PC-9 (cell line): Measurements from ENCODE around the gene DYNLT2. TPM values are rescaled to one million over a fixed set of nuclear protein-coding genes. Genes with fewer than 3 reads are reported as not detected.

Experiments
- BruUV-seq: library from RNA; stranded (reverse); fragments of 400-500 nt; replicated peaks from 2 replicates; lab custom pipeline; 2021; lab: Mats Ljungman, UMichigan
- CTCF ChIA-PET: fragments of 300-600 bp; sonication (Branson Sonifier 250); formaldehyde crosslinking; loops from one replicate; lab custom pipeline; 2022; ENCODE audit warnings: antibody characterized with exemption; lab: Charles Lee
- POLR2A ChIA-PET: fragments of 300-600 bp; sonication (Branson Sonifier 250); formaldehyde crosslinking; loops from one replicate; lab custom pipeline; 2022; ENCODE audit warnings: antibody characterized with exemption; ENCODE audit not compliant: unreplicated experiment; lab: Charles Lee
- DNase-seq, 2 experiments: peaks; one replicate each; pipeline versions ENCODE4 v3.0.0 to v3.0.0-alpha.2; 2015 to 2022; ENCODE audit warnings: mixed read lengths in 1 of 2
- H2AFZ ChIP-seq: fragments of 200-600 bp; sonication (generic); 2 replicates; pipeline ENCODE4 v1.8.1; 2017; ENCODE audit warnings: antibody characterized with exemption
- H3F3A ChIP-seq: fragments of 200-600 bp; sonication (generic); 2 replicates; pipeline ENCODE4 v1.8.1; 2017; ENCODE audit warnings: antibody characterized with exemption, mild to moderate bottlenecking, low read depth; ENCODE audit not compliant: insufficient read depth
- H3K27ac ChIP-seq: fragments of 200-600 bp; sonication (generic); 2 replicates; pipeline ENCODE4 v1.6.1; 2016; ENCODE audit warnings: mixed run types
- H3K27me3 ChIP-seq: fragments of 200-600 bp; sonication (generic); 2 replicates; pipeline ENCODE4 v1.6.1; 2016; ENCODE audit warnings: low read depth, mixed run types; ENCODE audit not compliant: insufficient read depth
- H3K36me3 ChIP-seq: fragments of 200-600 bp; sonication (generic); 2 replicates; pipeline ENCODE4 v1.6.1; 2016; ENCODE audit warnings: low read depth, mixed run types
- H3K4me1 ChIP-seq: fragments of 200-600 bp; sonication (generic); replicated peaks from 2 replicates; pipeline ENCODE4 v1.6.1; 2016; ENCODE audit warnings: mixed run types; ENCODE audit not compliant: insufficient read depth
- H3K4me2 ChIP-seq: fragments of 200-600 bp; sonication (generic); 2 replicates; pipeline ENCODE4 v1.6.1; 2017; ENCODE audit warnings: mixed run types
- H3K4me3 ChIP-seq: fragments of 200-600 bp; sonication (generic); 2 replicates; pipeline ENCODE4 v1.6.1; 2016; ENCODE audit warnings: mixed run types
- H3K79me2 ChIP-seq: fragments of 200-600 bp; sonication (generic); 2 replicates; pipeline ENCODE4 v1.6.1; 2017; ENCODE audit warnings: low read depth, mixed run types
- H3K9me2 ChIP-seq: fragments of 200-600 bp; sonication (generic); 2 replicates; pipeline ENCODE4 v1.8.1; 2017; ENCODE audit warnings: mild to moderate bottlenecking; ENCODE audit not compliant: insufficient read depth
- H3K9me3 ChIP-seq: fragments of 200-600 bp; sonication (generic); 2 replicates; pipeline ENCODE4 v1.8.1; 2016; ENCODE audit warnings: low read depth; ENCODE audit not compliant: insufficient read depth
- H4K20me1 ChIP-seq: fragments of 200-600 bp; sonication (generic); 2 replicates; pipeline ENCODE4 v1.8.1; 2017; ENCODE audit not compliant: insufficient read depth
- EZH2 ChIP-seq: fragments of 200-600 bp; sonication (generic); IDR thresholded peaks from 2 replicates; pipeline ENCODE4 v1.8.0; 2017; ENCODE audit warnings: antibody characterized with exemption, low read depth
- intact Hi-C: fragments of 100-400 bp; cut with micrococcal nuclease; formaldehyde crosslinking; loops from one replicate; pipeline ENCODE4 v1.10.0; 2022; ENCODE audit not compliant: unreplicated experiment
- total RNA-seq: library from RNA; stranded (reverse); gene quantifications from 2 replicates; pipeline ENCODE4 v1.2.3, GENCODE V29; 2021
- TF ChIP-seq, protein P1 (sequence below): fragments of 200-600 bp; sonication (generic); conservative IDR thresholded peaks from 2 replicates; pipeline ENCODE4 v1.6.1; 2017; ENCODE audit warnings: mixed run types, antibody characterized with exemption, mild to moderate bottlenecking, moderate library complexity

The DYNLT2 gene
- total RNA-seq, 1 experiment from 2014 or later: 1.5 TPM

DNA sequence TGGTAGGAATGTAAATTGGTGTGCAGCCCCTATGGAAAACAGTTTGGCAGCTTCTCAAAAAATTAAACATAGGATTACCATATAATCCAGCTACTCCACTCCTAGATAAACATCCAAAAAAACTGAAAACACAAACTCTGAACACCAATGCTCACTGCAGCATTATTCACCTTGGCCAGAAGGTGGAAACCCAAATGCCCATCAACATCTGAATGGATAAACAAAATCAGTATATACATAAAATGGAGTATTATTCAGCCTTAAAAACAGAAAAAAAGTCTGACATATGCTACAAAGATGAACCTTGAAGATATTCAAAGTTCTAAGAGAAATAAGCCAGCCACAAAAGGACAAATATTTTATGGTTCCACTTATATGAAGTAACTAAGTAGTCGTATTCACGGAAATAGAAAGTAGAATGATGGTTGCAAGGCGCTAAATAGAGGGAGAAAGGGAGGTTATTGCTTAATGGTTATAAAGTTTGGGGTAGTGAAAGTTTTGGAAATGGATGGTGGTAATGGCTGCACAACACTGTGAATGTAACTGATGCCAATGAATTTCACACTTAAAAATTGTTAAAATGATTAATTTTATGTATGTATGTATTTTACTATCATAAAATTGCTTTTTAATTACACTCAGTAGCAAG, 31.0 kb downstream of the DYNLT2 start:
- Histone ChIP-seq H3K36me3 (peaks cover 13% of the 10 kb centered on the region; the same call in 1 of the 2 replicates), H4K20me1 (peaks cover 11% of the 10 kb centered on the region), H3K4me3 (no peak overlapping the region), H2AFZ (no peak overlapping the region), H3K9me3 (no peaks in the 10 kb centered on the region), H3K4me1 (peaks cover 28% of the 10 kb centered on the region), H3K9me2 (no peaks in the 10 kb centered on the region), H3K27me3 (no peaks in the 10 kb centered on the region), H3K27ac (no peak overlapping the region), H3F3A (peaks cover 21% of the 10 kb centered on the region; the same call in 1 of the 2 replicates), H3K4me2 (no peak overlapping the region), H3K79me2 (peaks cover 48% of the 10 kb centered on the region)
- intact Hi-C loops: no loop called here
- TF ChIP-seq, protein P1, sequence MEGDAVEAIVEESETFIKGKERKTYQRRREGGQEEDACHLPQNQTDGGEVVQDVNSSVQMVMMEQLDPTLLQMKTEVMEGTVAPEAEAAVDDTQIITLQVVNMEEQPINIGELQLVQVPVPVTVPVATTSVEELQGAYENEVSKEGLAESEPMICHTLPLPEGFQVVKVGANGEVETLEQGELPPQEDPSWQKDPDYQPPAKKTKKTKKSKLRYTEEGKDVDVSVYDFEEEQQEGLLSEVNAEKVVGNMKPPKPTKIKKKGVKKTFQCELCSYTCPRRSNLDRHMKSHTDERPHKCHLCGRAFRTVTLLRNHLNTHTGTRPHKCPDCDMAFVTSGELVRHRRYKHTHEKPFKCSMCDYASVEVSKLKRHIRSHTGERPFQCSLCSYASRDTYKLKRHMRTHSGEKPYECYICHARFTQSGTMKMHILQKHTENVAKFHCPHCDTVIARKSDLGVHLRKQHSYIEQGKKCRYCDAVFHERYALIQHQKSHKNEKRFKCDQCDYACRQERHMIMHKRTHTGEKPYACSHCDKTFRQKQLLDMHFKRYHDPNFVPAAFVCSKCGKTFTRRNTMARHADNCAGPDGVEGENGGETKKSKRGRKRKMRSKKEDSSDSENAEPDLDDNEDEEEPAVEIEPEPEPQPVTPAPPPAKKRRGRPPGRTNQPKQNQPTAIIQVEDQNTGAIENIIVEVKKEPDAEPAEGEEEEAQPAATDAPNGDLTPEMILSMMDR: peak; percentile 19; the same call in 1 of the 2 replicates
- TF ChIP-seq EZH2: no peak
- no peak for DNase-seq
- no TSS peak for BruUV-seq
- POLR2A ChIA-PET: no interaction called here
- CTCF ChIA-PET: no interaction called here

DNA sequence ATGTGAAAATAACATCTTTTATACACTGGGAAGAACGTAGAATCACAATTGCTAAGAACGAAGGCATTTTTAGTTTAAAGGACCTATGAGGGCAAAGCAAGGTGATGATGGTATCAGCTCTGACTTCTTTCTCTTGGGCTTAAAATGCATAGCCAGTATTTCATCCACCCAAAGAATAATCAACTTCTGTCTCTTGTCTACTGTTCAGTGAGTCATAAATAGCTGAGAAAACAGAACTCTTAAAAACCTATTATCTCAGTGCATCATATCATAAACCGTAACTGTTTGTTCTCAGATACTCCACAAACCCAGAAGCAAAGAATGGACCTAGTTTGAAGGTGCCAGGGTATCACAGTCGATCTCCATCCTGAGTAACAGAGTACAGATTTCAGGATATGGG, 32.3 kb downstream of the DYNLT2 start:
- H3F3A ChIP-seq: peaks cover 14% of the 10 kb centered on the region; the same call in 1 of the 2 replicates
- H4K20me1 ChIP-seq: peaks cover 11% of the 10 kb centered on the region
- H3K36me3 ChIP-seq: peaks cover 14% of the 10 kb centered on the region; the same call in 1 of the 2 replicates
- H3K4me1 ChIP-seq: peaks cover 26% of the 10 kb centered on the region
- CTCF ChIA-PET: no interaction called here
- H3K4me2 ChIP-seq: no peak overlapping the region
- BruUV-seq: no TSS peak
- intact Hi-C loops: no loop called here
- H3K9me3 ChIP-seq: no peaks in the 10 kb centered on the region
- H3K4me3 ChIP-seq: no peak overlapping the region
- H3K27ac ChIP-seq: no peak overlapping the region
- H2AFZ ChIP-seq: no peak overlapping the region
- no peaks in the 10 kb centered on the region for H3K27me3 ChIP-seq
- POLR2A ChIA-PET: no interaction called here
- no peak for DNase-seq
- peaks cover 48% of the 10 kb centered on the region for H3K79me2 ChIP-seq
- TF ChIP-seq, protein P1: no peak
- TF ChIP-seq EZH2: no peak
- no peaks in the 10 kb centered on the region for H3K9me2 ChIP-seq

DNA sequence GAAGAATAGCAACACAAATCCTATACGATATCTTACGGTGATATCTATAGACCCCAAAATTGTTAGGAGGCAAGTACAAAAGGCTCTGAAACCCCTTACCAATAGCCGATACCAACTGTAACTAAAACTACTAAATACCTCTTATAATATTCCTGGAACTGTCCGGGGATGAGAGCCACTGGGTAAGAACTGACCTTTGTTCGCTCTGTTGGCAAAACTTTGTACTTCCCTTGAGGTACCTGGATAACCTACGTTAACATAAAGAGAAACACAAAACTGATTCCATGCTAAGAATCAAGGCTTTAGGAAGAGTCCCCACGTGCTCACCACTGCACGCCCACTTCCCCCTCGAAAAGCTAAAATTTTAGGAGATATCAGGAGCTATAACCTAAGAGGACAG, 36.8 kb downstream of the DYNLT2 start:
- ChIA-PET CTCF (no interaction called here), POLR2A (interaction anchor here (0.6 kb wide), 1 partner anchor 9 kb away, joined by 8 read pairs; no protein-coding TSS in a partner anchor)
- H2AFZ ChIP-seq: no peak overlapping the region
- H3K4me3 ChIP-seq: no peak overlapping the region
- H4K20me1 ChIP-seq: no peaks in the 10 kb centered on the region
- intact Hi-C loops: no loop called here
- H3K9me2 ChIP-seq: no peaks in the 10 kb centered on the region
- no TSS peak for BruUV-seq
- H3F3A ChIP-seq: no peaks in the 10 kb centered on the region
- DNase-seq: no peak
- H3K27ac ChIP-seq: no peak overlapping the region
- no peak overlapping the region for H3K4me2 ChIP-seq
- H3K9me3 ChIP-seq: no peaks in the 10 kb centered on the region
- H3K79me2 ChIP-seq: peaks cover 13% of the 10 kb centered on the region; the same call in 1 of the 2 replicates
- H3K36me3 ChIP-seq: peaks cover 10% of the 10 kb centered on the region; the same call in 1 of the 2 replicates
- no peaks in the 10 kb centered on the region for H3K27me3 ChIP-seq
- H3K4me1 ChIP-seq: no peaks in the 10 kb centered on the region
- no peak for TF ChIP-seq EZH2
- TF ChIP-seq, protein P1: no peak
